Aorta (tissue), 5 donors: ENCODE results near the gene SMCO2. TPM values are rescaled to one million over a fixed set of nuclear protein-coding genes. Genes with fewer than 3 reads are reported as not detected.

Source experiments
- ATAC-seq: fragments of 200-7000 bp; cut with Tn5 transposase; one replicate; pipeline ENCODE4 v1.9.1; 2022; ENCODE audit warnings: moderate library complexity; ENCODE audit not compliant: low FRiP score
- DNase-seq, 2 donors: peaks; one replicate each; pipeline ENCODE4 v3.0.0-alpha.2; 2020
- H3K27ac ChIP-seq, 2 donors: one replicate each; pipeline ENCODE4 v1.5.1; 2013; ENCODE audit warnings: low read length in 2 of 2, mild to moderate bottlenecking in 2 of 2, moderate library complexity in 2 of 2, control low read depth in 1 of 2, inconsistent platforms in 1 of 2, low read depth in 1 of 2
- H3K27me3 ChIP-seq, 2 donors: one replicate each; pipeline ENCODE4 v1.6.1; 2013; ENCODE audit warnings: control low read depth in 1 of 2, low read length in 1 of 2, mild to moderate bottlenecking in 1 of 2, moderate library complexity in 1 of 2; ENCODE audit not compliant: insufficient read depth in 2 of 2, control insufficient read depth in 1 of 2
- H3K36me3 ChIP-seq, 2 donors: one replicate each; pipeline ENCODE4 v1.6.1; 2013; ENCODE audit warnings: control low read depth in 1 of 2, low read length in 1 of 2, mild to moderate bottlenecking in 1 of 2; ENCODE audit not compliant: insufficient read depth in 2 of 2, control insufficient read depth in 1 of 2
- H3K4me1 ChIP-seq, 2 donors: one replicate each; pipeline ENCODE4 v1.6.1; 2013; ENCODE audit warnings: low read length in 2 of 2, control low read depth in 1 of 2, mild to moderate bottlenecking in 1 of 2, moderate library complexity in 1 of 2; ENCODE audit not compliant: insufficient read depth in 2 of 2, control insufficient read depth in 1 of 2
- H3K4me3 ChIP-seq, 2 donors: one replicate each; pipeline ENCODE4 v1.5.1; 2013; ENCODE audit warnings: low read length in 2 of 2, control low read depth in 1 of 2, mild to moderate bottlenecking in 1 of 2
- H3K9me3 ChIP-seq: one replicate; pipeline ENCODE4 v1.6.1; 2013; ENCODE audit warnings: mild to moderate bottlenecking, low read length; ENCODE audit not compliant: control insufficient read depth
- WGBS, 2 donors: extraction: QIAGEN DNeasy Blood & Tissue Kit; methylation state at CpG; one replicate each; pipeline ENCODE4 v1.1.7; 2013; 5-methylcytosine and 5-hydroxymethylcytosine counted together
- intact Hi-C, 2 donors: fragments of 100-400 bp; cut with DNase I; formaldehyde crosslinking; loops; one replicate each; pipeline versions ENCODE4 v1.14.2 to v1.15.0; 2022
- polyA plus RNA-seq, 2 donors: library from polyadenylated mRNA; stranded (reverse); fragments of 200-250 nt; gene quantifications; one replicate each; pipeline ENCODE4 v1.2.3, GENCODE V29; 2013
- total RNA-seq, 2 donors: library from RNA; stranded (reverse); fragmentation: NEBNext Ultra II Directional; extraction: Animal tissue kit (Norgen Biotek cat#: 25700); gene quantifications; one replicate each; pipeline ENCODE4 v1.2.1, GENCODE V29; 2021
- donor health status: healthy with polysubstance abuse.
- donor health status: Bipolar disorder and iron deficiency.
- donor health status: DM: no; HTN: no; CAD: no.
- donor health status: DM: no; HTN: no; CAD: no.
- donor health status: DM: yes; HTN: yes; CAD: no.

SMCO2 gene
- total and polyA plus RNA-seq, 4 donors: 0.52 to 0.90 (median 0.72) TPM; not detected in 1

GRCh38 chr12:27511031-27511722 lies 64.6 kb downstream of the SMCO2 start:
- H3K9me3 ChIP-seq: no peaks in the 10 kb centered on the region
- 7 to 17% methylated on average over 6 of the region's 6 CpGs for WGBS, 2 donors
- DNase-seq: no peak
- H3K36me3 ChIP-seq: no peaks in the 10 kb centered on the region
- no peaks in the 10 kb centered on the region for H3K4me1 ChIP-seq
- H3K4me3 ChIP-seq: no peak overlapping the region
- peak overlapping the region; percentile 57 to 76 for H3K27ac ChIP-seq
- ATAC-seq: peak; percentile 64
- intact Hi-C loops: no loop called here
- H3K27me3 ChIP-seq: peaks cover 0 to 2% of the 10 kb centered on the region in 2 donors

- Histone ChIP-seq H3K9me3 (no peaks in the 10 kb centered on the region), H3K36me3 (no peaks in the 10 kb centered on the region), H3K4me1 (no peaks in the 10 kb centered on the region), H3K4me3 (no peak overlapping the region), H3K27ac (peak overlapping the region; percentile 57 to 76), H3K27me3 (peaks cover 0 to 2% of the 10 kb centered on the region in 2 donors)
- ATAC-seq: peak; percentile 33
- DNase-seq: no peak
- intact Hi-C loops: no loop called here
- 8 to 14% methylated on average over 3 of the region's 3 CpGs for WGBS, 2 donors
Observed at GRCh38 chr12:27511723-27512045, 65.1 kb downstream of the SMCO2 start.

GRCh38 chr12:27513155-27513824 lies 66.8 kb downstream of the SMCO2 start:
- 87 to 89% methylated on average over 7 of the region's 7 CpGs for WGBS, 2 donors
- Histone ChIP-seq H3K36me3 (no peaks in the 10 kb centered on the region), H3K4me1 (no peaks in the 10 kb centered on the region), H3K27ac (peak overlapping the region in 1 of 2 donors; percentile 15), H3K9me3 (no peaks in the 10 kb centered on the region), H3K4me3 (no peak overlapping the region), H3K27me3 (peaks cover 0 to 2% of the 10 kb centered on the region in 2 donors)
- intact Hi-C loops: no loop called here
- no peak for ATAC-seq
- no peak for DNase-seq

- no peaks in the 10 kb centered on the region for H3K9me3 ChIP-seq
- H3K4me3 ChIP-seq: no peak overlapping the region
- no peak overlapping the region for H3K27ac ChIP-seq
- intact Hi-C loops: no loop called here
- peaks cover 0 to 2% of the 10 kb centered on the region in 2 donors for H3K27me3 ChIP-seq
- no peaks in the 10 kb centered on the region for H3K36me3 ChIP-seq
- H3K4me1 ChIP-seq: no peaks in the 10 kb centered on the region
- DNase-seq (no peak), ATAC-seq (no peak)
- WGBS, 2 donors: 47 to 51% methylated on average over 9 of the region's 9 CpGs
Observed at GRCh38 chr12:27515671-27516070, 69.1 kb downstream of the SMCO2 start.

GRCh38 chr12:27516625-27517024 lies 70.1 kb downstream of the SMCO2 start:
- DNase-seq: no peak
- Histone ChIP-seq H3K9me3 (no peaks in the 10 kb centered on the region), H3K27ac (no peak overlapping the region), H3K27me3 (peaks cover 0 to 2% of the 10 kb centered on the region in 2 donors), H3K4me1 (no peaks in the 10 kb centered on the region), H3K4me3 (no peak overlapping the region), H3K36me3 (no peaks in the 10 kb centered on the region)
- intact Hi-C loops: no loop called here
- WGBS, 2 donors: 74 to 85% methylated on average over 4 of the region's 4 CpGs
- ATAC-seq: no peak

- 96 to 99% methylated on average over 3 of the region's 3 CpGs for WGBS, 2 donors
- Histone ChIP-seq H3K4me1 (no peaks in the 10 kb centered on the region), H3K36me3 (no peaks in the 10 kb centered on the region), H3K27ac (no peak overlapping the region), H3K4me3 (no peak overlapping the region), H3K9me3 (no peaks in the 10 kb centered on the region), H3K27me3 (peaks cover 0 to 2% of the 10 kb centered on the region in 2 donors)
- DNase-seq: no peak
- intact Hi-C loops: no loop called here
- no peak for ATAC-seq
Observed at GRCh38 chr12:27517546-27517945, 71.0 kb downstream of the SMCO2 start.

- Histone ChIP-seq H3K4me3 (no peak overlapping the region), H3K36me3 (no peaks in the 10 kb centered on the region), H3K27me3 (peaks cover 0 to 2% of the 10 kb centered on the region in 2 donors), H3K9me3 (no peaks in the 10 kb centered on the region), H3K4me1 (no peaks in the 10 kb centered on the region), H3K27ac (no peak overlapping the region)
- ATAC-seq (no peak), DNase-seq (no peak)
- 84 to 85% methylated on average over 7 of the region's 7 CpGs for WGBS, 2 donors
- intact Hi-C loops: no loop called here
Observed at GRCh38 chr12:27517961-27518665, 71.6 kb downstream of the SMCO2 start.

GRCh38 chr12:27521066-27521465 lies 74.5 kb downstream of the SMCO2 start:
- Histone ChIP-seq H3K36me3 (no peaks in the 10 kb centered on the region), H3K27ac (no peak overlapping the region), H3K27me3 (no peaks in the 10 kb centered on the region), H3K9me3 (no peaks in the 10 kb centered on the region), H3K4me1 (no peaks in the 10 kb centered on the region), H3K4me3 (no peak overlapping the region)
- DNase-seq (peak in 1 of 2 donors; percentile 53), ATAC-seq (no peak)
- intact Hi-C loops: loop anchor here in 1 of 2 donors (10.0 kb wide), 1 partner anchor 74 kb away; no protein-coding TSS in a partner anchor
- WGBS, 2 donors: 23 to 30% methylated on average over 4 of the region's 4 CpGs
